SH-SY5Y (cell line): ENCODE measurements around the gene C1orf198.

Experiments
- GATA2 ChIP-seq: IDR thresholded peaks from 2 replicates; pipeline ENCODE4 v1.6.1; 2011; ENCODE audit warnings: mild to moderate bottlenecking, low read depth, low read length
- GATA3 ChIP-seq: IDR thresholded peaks from 2 replicates; pipeline ENCODE4 v1.6.1; 2011; ENCODE audit warnings: low read depth, mild to moderate bottlenecking, low read length, moderate library complexity

The C1orf198 gene, protein sequence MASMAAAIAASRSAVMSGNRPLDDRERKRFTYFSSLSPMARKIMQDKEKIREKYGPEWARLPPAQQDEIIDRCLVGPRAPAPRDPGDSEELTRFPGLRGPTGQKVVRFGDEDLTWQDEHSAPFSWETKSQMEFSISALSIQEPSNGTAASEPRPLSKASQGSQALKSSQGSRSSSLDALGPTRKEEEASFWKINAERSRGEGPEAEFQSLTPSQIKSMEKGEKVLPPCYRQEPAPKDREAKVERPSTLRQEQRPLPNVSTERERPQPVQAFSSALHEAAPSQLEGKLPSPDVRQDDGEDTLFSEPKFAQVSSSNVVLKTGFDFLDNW

DNA sequence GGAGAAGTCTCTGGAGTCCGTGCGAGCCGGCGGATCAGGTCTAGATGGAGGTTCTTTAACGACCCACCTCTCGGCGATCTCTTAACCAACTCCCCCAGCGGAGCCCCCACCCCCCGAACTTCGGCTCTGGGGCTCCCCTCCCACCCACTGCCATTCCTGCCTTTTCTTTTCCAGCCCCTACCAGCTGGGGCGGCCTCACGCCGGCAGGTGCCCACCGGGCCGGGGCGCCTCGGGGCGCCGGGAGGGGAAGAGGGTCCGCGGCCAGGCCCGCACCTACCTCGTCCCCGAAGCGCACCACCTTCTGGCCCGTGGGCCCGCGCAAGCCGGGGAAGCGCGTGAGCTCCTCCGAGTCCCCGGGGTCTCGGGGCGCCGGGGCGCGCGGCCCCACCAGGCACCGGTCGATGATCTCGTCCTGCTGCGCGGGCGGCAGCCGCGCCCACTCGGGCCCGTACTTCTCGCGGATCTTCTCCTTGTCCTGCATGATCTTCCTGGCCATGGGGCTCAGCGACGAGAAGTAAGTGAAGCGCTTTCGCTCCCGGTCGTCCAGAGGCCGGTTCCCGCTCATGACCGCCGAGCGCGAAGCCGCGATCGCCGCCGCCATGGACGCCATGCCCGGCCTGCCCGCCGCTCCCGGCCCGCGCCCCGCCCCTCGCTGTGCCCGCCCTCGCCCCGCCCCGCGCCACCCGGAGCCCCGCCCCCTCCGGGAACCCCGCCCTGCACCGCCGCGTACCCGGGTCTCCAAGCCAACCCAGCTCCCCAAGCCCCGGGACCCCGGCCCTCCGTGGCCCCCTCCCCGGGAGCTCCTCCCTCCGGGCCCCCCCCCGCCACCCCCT, at the start of gene C1orf198:
Gene C1orf198, minus strand, starts transcription at position 619 of the 833 bp plus-strand sequence. Its CDS starts 9 bp downstream, at position 610.
- TF ChIP-seq GATA3 (no peak), GATA2 (no peak)

DNA sequence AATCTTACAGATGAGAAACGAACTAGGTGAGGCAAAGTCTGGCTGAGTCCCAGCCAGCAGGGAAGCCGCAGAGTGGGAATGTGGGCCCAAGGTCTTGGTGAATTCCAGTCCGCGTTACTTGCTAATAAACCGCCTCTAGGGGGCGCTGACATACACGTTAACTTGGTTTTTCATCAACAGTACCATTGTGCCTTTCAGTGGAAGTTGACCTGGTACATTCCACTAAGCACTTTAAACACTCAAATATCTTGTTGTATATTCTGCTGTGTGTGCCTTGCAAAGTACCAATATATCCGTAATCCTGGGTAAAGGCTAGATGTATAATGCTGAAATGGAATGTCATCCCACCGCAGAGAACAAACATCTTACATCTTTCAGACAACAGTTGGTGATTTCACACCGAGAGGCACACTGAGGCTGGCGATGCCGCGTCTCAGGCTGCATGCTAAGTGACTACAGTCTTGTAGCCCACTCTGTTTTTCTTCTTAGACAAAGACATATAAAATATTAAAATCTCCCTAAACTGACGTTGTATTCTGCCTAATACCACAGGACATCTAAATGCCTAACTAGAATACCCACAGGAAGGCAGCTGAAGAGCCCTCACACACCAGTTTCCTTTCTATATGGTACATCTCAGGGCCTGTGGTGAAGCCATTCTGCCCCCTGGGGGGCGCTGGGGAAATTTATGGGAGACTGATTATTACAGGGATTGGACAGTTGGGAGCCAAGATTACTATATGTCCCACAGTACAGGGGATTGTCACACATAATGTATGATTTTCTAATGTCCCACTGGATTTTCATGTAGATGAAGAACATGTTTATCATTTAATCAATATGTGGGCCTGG, 49.2 kb upstream of the C1orf198 start:
- TF ChIP-seq GATA2, result no peak
- TF ChIP-seq GATA3, result no peak

DNA sequence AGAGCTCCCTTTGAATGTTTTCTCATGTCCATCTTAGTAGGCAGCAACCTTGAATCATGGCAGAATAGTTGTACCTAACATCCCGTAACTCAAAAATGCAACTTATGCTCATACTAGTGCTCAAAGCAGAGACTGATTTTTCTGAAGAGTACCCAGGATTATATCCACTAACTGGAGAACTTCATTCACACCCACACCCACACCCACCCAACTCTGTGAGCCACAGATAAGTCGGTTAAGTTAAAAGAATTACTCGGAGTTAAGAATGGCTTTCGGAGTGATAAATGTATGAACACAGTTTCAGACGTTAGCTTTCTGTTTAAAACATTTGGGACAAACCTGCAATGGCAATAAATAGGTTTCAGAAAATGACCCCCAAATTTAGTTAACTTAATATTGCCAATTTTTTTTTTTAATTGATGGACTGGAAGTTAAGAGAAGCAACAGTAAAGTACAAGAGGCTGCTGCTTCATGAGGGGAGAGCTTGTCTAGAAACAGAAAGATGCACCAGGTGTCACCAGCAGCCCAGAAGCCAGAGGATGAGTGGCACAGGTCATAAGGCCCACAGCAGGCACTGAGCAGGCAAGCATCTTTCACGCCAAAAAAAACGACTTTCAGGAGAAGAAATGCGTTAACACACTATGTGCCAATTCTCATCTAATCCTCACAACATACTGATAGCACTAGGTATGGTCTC, 48.4 kb upstream of the C1orf198 start:
- no peak for TF ChIP-seq GATA2
- no peak for TF ChIP-seq GATA3

DNA sequence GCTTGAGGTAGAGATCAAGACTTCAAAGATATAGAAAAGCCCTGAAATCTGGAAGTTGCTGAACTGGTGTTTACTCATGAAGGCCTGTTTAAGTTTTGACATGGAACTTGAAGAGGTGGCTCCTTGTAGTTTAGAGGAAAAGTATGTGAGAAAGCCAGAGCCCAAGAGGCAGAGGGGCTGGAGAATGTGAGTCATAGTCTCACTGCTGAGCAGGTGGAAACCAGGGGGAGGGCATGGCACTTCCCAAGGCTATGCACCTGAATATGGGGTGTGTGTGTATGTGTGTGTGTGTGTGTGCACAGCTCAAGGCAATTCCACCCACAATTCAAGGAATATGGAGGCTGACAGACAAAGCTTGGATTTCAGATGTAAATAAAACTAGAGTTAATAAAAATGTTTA, 46.8 kb upstream of the C1orf198 start:
- TF ChIP-seq GATA3 (no peak), GATA2 (no peak)

DNA sequence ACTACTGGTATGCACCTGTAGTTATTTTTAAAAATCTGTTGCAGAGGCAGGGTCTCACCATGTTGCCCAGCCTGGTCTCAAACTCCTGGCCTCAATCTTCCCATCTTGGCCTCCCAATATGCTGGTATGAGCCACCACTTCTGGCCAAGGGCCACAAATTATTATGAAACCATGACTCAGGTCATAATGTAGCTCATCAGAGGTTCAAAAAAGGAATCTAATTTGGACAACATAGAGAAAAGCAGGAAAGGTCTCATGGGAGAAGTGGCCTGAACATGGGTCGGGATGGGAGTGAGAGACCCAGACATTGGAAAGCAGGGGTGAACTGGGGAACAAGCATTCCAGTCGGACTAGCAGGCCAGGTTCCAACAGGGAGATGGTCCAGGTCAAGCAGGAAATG, 45.2 kb upstream of the C1orf198 start:
- no peak for TF ChIP-seq GATA3
- TF ChIP-seq GATA2, result no peak

DNA sequence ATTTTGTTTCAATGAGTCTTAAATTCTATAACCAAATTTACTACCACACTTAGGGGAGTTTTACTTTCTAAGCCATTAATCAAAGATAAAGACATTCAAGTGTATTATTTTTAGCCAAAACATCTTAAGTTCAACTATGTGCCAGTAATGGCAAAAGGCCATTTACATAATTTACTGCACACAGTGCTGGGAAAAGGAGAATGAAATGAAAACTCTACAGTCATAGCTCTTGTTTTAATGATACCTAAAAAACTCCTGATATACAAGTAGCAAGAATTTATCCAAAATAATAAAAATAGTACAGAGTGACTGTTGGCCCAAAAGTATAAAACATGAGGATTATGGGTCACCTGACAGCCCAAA, 42.4 kb upstream of the C1orf198 start:
- no peak for TF ChIP-seq GATA3
- TF ChIP-seq GATA2, result no peak

DNA sequence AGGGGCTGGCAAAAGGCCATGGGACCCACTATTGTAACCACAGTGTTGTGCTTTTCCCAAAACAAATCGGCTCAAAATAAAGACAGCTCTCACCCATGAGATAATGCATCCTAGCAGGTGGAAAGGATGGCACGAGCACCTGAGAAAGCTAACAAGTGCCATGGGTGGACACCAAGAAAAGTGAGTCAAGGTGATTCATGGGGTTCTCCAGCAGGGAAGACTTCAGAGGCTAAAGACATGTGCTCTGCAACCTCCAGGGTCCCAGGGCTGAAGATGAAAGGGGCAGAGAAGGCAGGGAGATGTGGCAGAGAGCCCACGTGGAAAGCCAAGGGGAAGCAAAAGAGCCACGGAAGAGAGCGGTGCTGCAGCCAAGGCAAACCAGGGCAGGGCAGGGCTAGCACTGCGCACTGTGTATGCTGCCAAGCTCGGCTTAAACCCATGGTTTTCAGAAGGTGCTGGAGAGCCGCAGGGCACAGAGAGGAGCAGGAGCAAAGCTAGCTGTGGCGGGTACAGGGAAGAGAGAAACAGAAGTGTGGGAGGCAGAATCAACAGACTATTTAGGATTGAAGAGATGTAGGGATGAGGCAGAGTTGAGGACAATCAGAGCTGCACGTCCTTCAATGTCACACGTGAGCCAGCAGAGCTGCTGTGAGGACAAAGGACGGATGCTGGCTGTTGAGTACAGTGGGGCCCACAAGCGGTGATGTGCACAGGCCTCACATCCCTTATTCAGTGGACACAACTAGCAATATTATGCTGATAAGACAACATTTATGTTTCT, 41.8 kb upstream of the C1orf198 start:
- TF ChIP-seq GATA2 (no peak), GATA3 (no peak)

DNA sequence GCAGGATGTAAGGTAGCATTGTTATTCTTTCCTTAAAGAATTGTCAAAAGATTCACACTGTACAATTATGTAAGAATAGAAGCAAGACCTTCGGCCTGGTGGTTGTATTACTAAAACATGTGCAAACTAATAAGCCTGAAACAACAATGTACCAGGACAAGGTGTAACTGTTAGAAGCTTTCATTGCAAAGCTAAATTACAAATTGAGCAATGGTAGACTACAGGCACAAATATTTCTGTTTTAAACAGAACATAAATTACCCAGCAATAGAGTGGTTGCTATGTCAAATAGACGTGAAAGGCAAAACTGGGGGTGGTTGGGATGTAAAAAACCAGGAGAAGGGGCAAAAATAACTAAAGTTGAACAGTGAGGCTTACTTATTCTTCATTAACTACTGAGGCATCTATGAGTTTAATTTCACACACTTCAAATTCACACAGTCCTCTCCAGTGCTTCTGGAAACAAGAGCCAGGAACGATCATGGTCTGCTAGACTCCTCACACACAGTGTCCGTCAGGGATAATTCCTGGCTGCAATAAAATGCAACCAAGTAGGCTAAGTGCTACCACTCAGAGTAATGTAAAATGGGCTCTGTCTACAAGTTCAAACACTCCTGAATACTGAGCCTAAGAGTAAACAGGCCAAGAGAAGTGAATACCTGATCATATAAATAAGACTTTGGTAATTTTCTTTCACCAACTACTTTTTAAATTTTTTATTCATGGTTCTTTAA, 39.3 kb upstream of the C1orf198 start:
- TF ChIP-seq GATA3 (no peak), GATA2 (no peak)

DNA sequence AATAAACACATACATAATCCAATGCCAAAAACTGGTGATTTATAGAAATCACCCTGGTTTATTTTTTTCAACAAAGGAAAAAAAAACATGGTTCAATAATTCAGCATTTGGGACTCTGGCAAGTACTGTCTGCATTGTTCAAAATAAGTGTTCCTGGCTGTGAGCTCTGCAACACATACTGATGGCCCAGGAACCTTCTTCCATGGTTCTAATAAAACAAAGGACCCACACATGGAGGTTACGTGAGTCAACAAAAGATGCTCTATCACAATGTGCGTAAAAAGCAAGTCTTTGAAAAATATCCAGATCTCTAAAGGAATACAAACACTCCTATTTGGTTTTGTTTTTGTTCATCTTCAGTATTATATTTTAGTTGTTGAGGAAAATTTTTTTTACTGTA, 37.9 kb upstream of the C1orf198 start:
- TF ChIP-seq GATA2 (no peak), GATA3 (no peak)

DNA sequence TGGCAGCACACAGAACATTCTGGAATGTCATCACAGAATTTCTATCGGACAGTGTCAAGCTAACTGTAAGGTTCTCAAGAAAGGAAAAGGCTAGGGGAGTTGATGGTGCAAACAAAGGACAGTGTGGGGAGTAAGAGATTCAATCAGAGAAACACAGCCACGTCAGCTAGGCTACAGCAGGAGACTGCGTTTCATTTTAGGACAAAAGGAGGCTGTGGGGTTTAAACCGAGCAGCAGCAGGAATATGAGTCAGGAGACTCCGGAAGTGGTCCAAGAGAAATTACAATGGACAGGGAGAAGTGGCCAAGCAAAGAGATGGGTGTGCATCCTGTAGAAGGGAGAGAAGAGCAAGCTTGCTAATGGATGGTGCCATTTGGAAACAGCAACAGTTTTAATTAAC, 37.4 kb upstream of the C1orf198 start:
- TF ChIP-seq GATA2, result no peak
- no peak for TF ChIP-seq GATA3

DNA sequence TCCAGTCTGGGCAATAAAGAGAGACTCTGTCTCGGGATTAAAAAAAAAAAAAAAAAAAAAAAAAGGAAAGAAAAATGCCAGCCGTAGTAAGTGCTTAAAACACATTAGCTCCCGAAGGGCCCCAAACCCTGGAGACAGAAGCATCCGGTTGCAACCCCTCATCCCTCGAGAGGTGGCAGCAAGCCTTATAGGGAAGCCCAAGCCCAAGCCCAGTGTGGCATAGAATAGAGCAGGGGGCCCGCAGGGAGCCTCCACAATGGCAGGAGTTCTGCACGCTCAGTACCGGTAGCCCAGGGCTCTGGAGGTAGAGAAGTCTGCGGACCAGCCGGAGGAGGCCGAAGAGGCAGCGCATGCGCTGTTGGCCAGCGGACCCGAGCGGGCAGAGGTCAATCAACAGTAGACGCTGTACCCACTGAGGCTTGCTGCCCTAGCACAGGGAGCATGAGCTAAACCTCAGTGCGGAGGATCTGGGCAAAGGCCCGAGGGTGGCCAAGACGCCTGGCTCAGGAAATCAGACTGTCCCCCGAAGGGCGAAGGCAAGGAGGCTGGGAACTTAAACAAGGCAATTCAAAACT, 34.1 kb upstream of the C1orf198 start:
- no peak for TF ChIP-seq GATA3
- no peak for TF ChIP-seq GATA2

DNA sequence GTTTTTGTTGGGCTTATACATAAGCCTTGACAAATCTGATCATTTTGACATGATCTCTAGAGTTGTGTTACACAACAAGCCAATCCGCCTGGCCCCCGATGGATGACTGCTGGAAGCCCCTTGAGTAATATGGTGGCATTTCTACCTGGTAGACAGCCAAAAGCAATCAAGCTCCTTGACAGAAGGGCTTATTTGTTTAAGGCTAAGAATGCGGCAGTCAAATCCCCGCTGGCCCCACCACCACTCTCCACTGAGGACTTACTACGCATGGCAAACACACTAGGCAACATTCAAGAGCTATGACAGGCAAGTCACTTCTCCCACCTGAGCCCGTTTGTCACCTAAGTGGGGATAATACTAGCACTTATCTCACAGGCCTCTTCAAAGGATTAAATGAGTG, 33.4 kb upstream of the C1orf198 start:
- no peak for TF ChIP-seq GATA2
- TF ChIP-seq GATA3, result no peak
